ENCODE data around the gene RAP1B.

DNA sequence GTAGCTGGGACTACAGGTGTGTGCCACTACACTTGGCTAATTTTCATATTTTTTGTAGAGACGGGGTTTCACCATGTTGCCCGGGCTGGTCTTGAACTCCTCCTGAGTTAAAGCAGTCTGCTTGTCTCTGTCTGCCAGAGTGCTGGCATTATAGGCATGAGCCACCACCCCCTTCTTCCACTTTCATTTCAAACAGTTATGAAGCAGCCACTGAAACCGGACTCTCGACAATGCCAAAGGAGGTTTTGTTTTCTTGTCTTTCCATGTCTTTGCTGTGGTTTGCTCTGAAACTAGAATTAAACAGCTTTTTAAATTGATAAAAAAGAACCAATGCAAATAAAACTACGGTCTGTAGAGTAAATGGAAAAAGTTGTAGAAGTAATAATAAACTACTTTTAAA lies 30.4 kb downstream of the RAP1B start:
- TF ChIP-seq POLR2A (IDR thresholded peaks at IDR 0.05; ENCODE audit: low read length) (no peak), GATA1 (IDR thresholded peaks at IDR 0.05; ENCODE audit: low read depth, low read length) (no peak)

Data from erythroblast (primary cell).